Aorta (tissue), 5 donors: ENCODE measurements around the gene ABCC4. TPM values are rescaled to one million over a fixed set of nuclear protein-coding genes. Genes with fewer than 3 reads are reported as not detected.

Experiments used
- ATAC-seq: fragments of 200-7000 bp; cut with Tn5 transposase; one replicate; pipeline ENCODE4 v1.9.1; 2022; ENCODE audit warnings: moderate library complexity; ENCODE audit not compliant: low FRiP score
- DNase-seq, 2 donors: peaks; one replicate each; pipeline ENCODE4 v3.0.0-alpha.2; 2020
- H3K27ac ChIP-seq, 2 donors: one replicate each; pipeline ENCODE4 v1.5.1; 2013; ENCODE audit warnings: low read length in 2 of 2, mild to moderate bottlenecking in 2 of 2, moderate library complexity in 2 of 2, control low read depth in 1 of 2, inconsistent platforms in 1 of 2, low read depth in 1 of 2
- H3K27me3 ChIP-seq, 2 donors: one replicate each; pipeline ENCODE4 v1.6.1; 2013; ENCODE audit warnings: control low read depth in 1 of 2, low read length in 1 of 2, mild to moderate bottlenecking in 1 of 2, moderate library complexity in 1 of 2; ENCODE audit not compliant: insufficient read depth in 2 of 2, control insufficient read depth in 1 of 2
- H3K36me3 ChIP-seq, 2 donors: one replicate each; pipeline ENCODE4 v1.6.1; 2013; ENCODE audit warnings: control low read depth in 1 of 2, low read length in 1 of 2, mild to moderate bottlenecking in 1 of 2; ENCODE audit not compliant: insufficient read depth in 2 of 2, control insufficient read depth in 1 of 2
- H3K4me1 ChIP-seq, 2 donors: one replicate each; pipeline ENCODE4 v1.6.1; 2013; ENCODE audit warnings: low read length in 2 of 2, control low read depth in 1 of 2, mild to moderate bottlenecking in 1 of 2, moderate library complexity in 1 of 2; ENCODE audit not compliant: insufficient read depth in 2 of 2, control insufficient read depth in 1 of 2
- H3K4me3 ChIP-seq, 2 donors: one replicate each; pipeline ENCODE4 v1.5.1; 2013; ENCODE audit warnings: low read length in 2 of 2, control low read depth in 1 of 2, mild to moderate bottlenecking in 1 of 2
- H3K9me3 ChIP-seq: one replicate; pipeline ENCODE4 v1.6.1; 2013; ENCODE audit warnings: mild to moderate bottlenecking, low read length; ENCODE audit not compliant: control insufficient read depth
- WGBS, 2 donors: extraction: QIAGEN DNeasy Blood & Tissue Kit; methylation state at CpG; one replicate each; pipeline ENCODE4 v1.1.7; 2013; 5-methylcytosine and 5-hydroxymethylcytosine counted together
- intact Hi-C, 2 donors: fragments of 100-400 bp; cut with DNase I; formaldehyde crosslinking; loops; one replicate each; pipeline versions ENCODE4 v1.14.2 to v1.15.0; 2022
- polyA plus RNA-seq, 2 donors: library from polyadenylated mRNA; stranded (reverse); fragments of 200-250 nt; gene quantifications; one replicate each; pipeline ENCODE4 v1.2.3, GENCODE V29; 2013
- total RNA-seq, 2 donors: library from RNA; stranded (reverse); fragmentation: NEBNext Ultra II Directional; extraction: Animal tissue kit (Norgen Biotek cat#: 25700); gene quantifications; one replicate each; pipeline ENCODE4 v1.2.1, GENCODE V29; 2021
- donor health status: healthy with polysubstance abuse.
- donor health status: Bipolar disorder and iron deficiency.
- donor health status: DM: no; HTN: no; CAD: no.
- donor health status: DM: no; HTN: no; CAD: no.
- donor health status: DM: yes; HTN: yes; CAD: no.

Gene ABCC4
- total and polyA plus RNA-seq, 4 donors: 0.38 to 18.6 (median 5.9) TPM

GRCh38 chr13:95256091-95256490, 45.2 kb downstream of the ABCC4 start:
- DNase-seq: no peak
- no peak overlapping the region for H3K4me3 ChIP-seq
- 66 to 73% methylated on average over 7 of the region's 7 CpGs for WGBS, 2 donors
- no peak overlapping the region for H3K27ac ChIP-seq
- ATAC-seq: no peak
- no peaks in the 10 kb centered on the region for H3K9me3 ChIP-seq
- no peaks in the 10 kb centered on the region for H3K27me3 ChIP-seq
- no peaks in the 10 kb centered on the region for H3K4me1 ChIP-seq
- intact Hi-C loops: no loop called here
- no peaks in the 10 kb centered on the region for H3K36me3 ChIP-seq

DNA sequence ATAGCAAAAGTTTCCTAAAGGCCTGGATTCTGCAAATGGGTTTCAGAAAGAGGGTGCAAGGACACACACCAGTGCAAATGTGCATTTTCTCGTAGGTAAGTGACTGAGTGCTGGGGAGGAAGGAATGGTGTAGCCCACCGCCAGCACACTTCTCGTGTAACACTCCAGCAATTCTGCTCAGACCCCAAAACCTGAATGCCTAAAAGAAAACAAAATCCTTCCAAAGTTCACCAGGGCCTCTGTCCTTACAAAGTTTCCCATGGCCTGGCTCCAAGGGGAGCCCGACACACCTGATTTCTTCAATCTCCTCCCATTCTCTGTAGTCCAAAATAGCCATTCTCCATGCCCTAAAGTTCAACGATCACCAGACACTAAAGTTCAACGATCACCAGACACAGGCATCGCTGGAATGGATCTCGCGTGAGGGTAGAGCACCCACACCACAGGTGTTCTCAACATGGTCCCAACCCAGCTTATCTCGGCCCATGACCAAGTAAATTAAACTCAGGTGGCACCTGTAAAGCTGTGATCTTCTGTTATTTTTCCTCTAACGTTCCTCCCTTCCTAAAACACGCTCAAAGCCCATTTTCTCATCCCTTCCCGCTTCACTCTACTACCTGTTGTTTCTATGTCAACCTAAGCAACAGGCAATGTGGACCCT, 46.0 kb downstream of the ABCC4 start:
- H3K27me3 ChIP-seq: no peaks in the 10 kb centered on the region
- DNase-seq (no peak), ATAC-seq (no peak)
- H3K36me3 ChIP-seq: no peaks in the 10 kb centered on the region
- no peak overlapping the region for H3K4me3 ChIP-seq
- no peak overlapping the region for H3K27ac ChIP-seq
- intact Hi-C loops: no loop called here
- 91 to 92% methylated on average over 13 of the region's 13 CpGs for WGBS, 2 donors
- no peaks in the 10 kb centered on the region for H3K4me1 ChIP-seq
- no peaks in the 10 kb centered on the region for H3K9me3 ChIP-seq

DNA sequence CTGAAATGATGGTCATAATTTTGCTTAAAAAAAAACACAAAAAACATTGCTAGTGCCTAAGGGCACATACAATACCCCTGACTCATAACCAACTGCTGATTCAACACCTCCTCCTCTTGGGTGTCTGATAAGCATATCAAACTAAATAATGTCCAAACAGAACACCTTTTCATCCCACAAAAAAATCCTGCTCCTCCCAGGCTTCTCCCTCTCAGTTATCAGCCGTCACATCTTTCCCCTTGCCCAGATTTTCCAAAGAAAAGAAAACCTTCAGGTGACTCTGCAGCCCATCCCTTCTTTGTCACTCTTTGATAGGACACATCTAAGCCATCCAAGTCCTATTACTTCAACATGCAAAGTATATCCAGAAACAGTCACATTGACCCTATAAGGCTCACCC, 46.9 kb downstream of the ABCC4 start:
- no peak for ATAC-seq
- no peak overlapping the region for H3K4me3 ChIP-seq
- intact Hi-C loops: no loop called here
- no peaks in the 10 kb centered on the region for H3K36me3 ChIP-seq
- H3K27me3 ChIP-seq: no peaks in the 10 kb centered on the region
- H3K27ac ChIP-seq: no peak overlapping the region
- no peaks in the 10 kb centered on the region for H3K9me3 ChIP-seq
- DNase-seq: no peak
- H3K4me1 ChIP-seq: no peaks in the 10 kb centered on the region
- WGBS, 2 donors: 36 to 71% methylated on average over 1 of the region's 1 CpG

DNA sequence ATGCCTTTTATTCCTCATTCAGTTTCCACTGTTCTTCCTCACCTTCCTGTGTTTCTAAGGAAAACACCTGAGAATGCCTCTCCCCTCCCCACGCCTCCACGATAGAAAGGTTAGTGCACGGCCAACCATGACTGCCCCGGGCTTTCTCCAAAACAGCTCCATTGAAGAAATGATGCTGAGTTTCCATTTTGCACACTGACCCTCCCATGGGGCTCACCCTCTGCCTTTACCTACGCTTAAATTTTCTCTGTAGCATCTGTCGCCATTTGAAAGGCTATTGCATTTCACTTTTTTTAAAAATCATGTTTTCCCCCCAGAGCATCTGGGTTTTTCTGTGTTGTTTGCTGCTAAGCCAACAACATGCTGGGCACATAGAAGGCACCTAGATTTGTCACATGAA, 48.2 kb downstream of the ABCC4 start:
- DNase-seq: no peak
- WGBS, 2 donors: 92 to 95% methylated on average over 6 of the region's 6 CpGs
- Histone ChIP-seq H3K27me3 (no peaks in the 10 kb centered on the region), H3K36me3 (no peaks in the 10 kb centered on the region), H3K9me3 (no peaks in the 10 kb centered on the region), H3K4me1 (no peaks in the 10 kb centered on the region), H3K27ac (no peak overlapping the region), H3K4me3 (no peak overlapping the region)
- intact Hi-C loops: no loop called here
- ATAC-seq: no peak

GRCh38 chr13:95251641-95252040, 49.6 kb downstream of the ABCC4 start:
- Histone ChIP-seq H3K36me3 (no peaks in the 10 kb centered on the region), H3K27ac (no peak overlapping the region), H3K9me3 (no peaks in the 10 kb centered on the region), H3K27me3 (no peaks in the 10 kb centered on the region), H3K4me1 (no peaks in the 10 kb centered on the region), H3K4me3 (no peak overlapping the region)
- ATAC-seq (no peak), DNase-seq (no peak)
- intact Hi-C loops: no loop called here
- 79 to 81% methylated on average over 5 of the region's 5 CpGs for WGBS, 2 donors

- ATAC-seq: no peak
- Histone ChIP-seq H3K9me3 (no peaks in the 10 kb centered on the region), H3K27ac (no peak overlapping the region), H3K4me1 (no peaks in the 10 kb centered on the region), H3K4me3 (no peak overlapping the region), H3K27me3 (no peaks in the 10 kb centered on the region), H3K36me3 (no peaks in the 10 kb centered on the region)
- intact Hi-C loops: no loop called here
- no peak for DNase-seq
- WGBS, 2 donors: 85 to 86% methylated on average over 1 of the region's 1 CpG
Measured at GRCh38 chr13:95250961-95251360, 50.3 kb downstream of the ABCC4 start.

DNA sequence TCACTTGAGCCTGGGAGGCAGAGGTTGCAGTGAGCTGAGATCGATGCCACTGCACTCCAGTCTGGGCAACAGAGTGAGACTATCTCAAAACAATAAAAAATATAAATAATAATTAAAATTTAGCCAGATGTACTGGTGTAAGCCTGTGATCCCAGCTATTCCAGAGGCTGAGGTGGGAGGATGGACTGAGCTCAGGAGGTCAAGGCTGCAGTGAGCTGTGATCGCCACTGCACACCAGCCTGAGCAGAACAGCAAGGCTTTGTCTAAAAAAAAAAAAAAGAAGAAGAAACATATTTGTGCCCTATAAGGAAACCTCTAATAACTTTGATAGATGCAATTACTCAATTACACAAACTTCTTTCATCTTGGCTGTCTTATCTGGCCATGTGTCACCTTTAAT, 52.3 kb downstream of the ABCC4 start:
- Histone ChIP-seq H3K36me3 (no peaks in the 10 kb centered on the region), H3K27me3 (no peaks in the 10 kb centered on the region), H3K4me1 (no peaks in the 10 kb centered on the region), H3K4me3 (no peak overlapping the region), H3K9me3 (no peaks in the 10 kb centered on the region), H3K27ac (no peak overlapping the region)
- intact Hi-C loops: no loop called here
- WGBS, 2 donors: 87 to 96% methylated on average over 2 of the region's 2 CpGs
- ATAC-seq (no peak), DNase-seq (no peak)

GRCh38 chr13:95247852-95248251, 53.4 kb downstream of the ABCC4 start:
- Histone ChIP-seq H3K27ac (no peak overlapping the region), H3K4me3 (no peak overlapping the region), H3K27me3 (no peaks in the 10 kb centered on the region), H3K9me3 (no peaks in the 10 kb centered on the region), H3K36me3 (no peaks in the 10 kb centered on the region), H3K4me1 (no peaks in the 10 kb centered on the region)
- ATAC-seq (no peak), DNase-seq (no peak)
- intact Hi-C loops: no loop called here
- 79 to 81% methylated on average over 2 of the region's 2 CpGs for WGBS, 2 donors

GRCh38 chr13:95247171-95247570, 54.1 kb downstream of the ABCC4 start:
- H3K27me3 ChIP-seq: no peaks in the 10 kb centered on the region
- DNase-seq: no peak
- intact Hi-C loops: no loop called here
- H3K4me3 ChIP-seq: no peak overlapping the region
- no peaks in the 10 kb centered on the region for H3K4me1 ChIP-seq
- no peaks in the 10 kb centered on the region for H3K9me3 ChIP-seq
- WGBS, 2 donors: 73 to 78% methylated on average over 4 of the region's 4 CpGs
- no peak for ATAC-seq
- H3K36me3 ChIP-seq: no peaks in the 10 kb centered on the region
- no peak overlapping the region for H3K27ac ChIP-seq
